Choroid plexus epithelial cell (primary cell): ENCODE measurements around the gene TLR9.

Experiments used
- DNase-seq: peaks from one replicate; pipeline ENCODE4 v3.0.0-alpha.2; 2010; ENCODE audit warnings: low read depth
- H3K4me3 ChIP-seq: 2 replicates; pipeline ENCODE4 v1.5.1; 2011; ENCODE audit warnings: low read depth, mild to moderate bottlenecking, control low read depth, low read length, moderate library complexity
- CTCF ChIP-seq: conservative IDR thresholded peaks from 2 replicates; pipeline ENCODE4 v1.5.1; 2011; ENCODE audit warnings: low read depth, mild to moderate bottlenecking, control low read depth, inconsistent platforms, low read length, moderate library complexity

The TLR9 gene

GRCh38 chr3:52188556-52188955, 36.9 kb downstream of the TLR9 start:
- TF ChIP-seq CTCF: no peak
- no peak for DNase-seq
- H3K4me3 ChIP-seq: no peak overlapping the region

GRCh38 chr3:52186729-52187128, 38.7 kb downstream of the TLR9 start:
- no peak for TF ChIP-seq CTCF
- DNase-seq: no peak
- H3K4me3 ChIP-seq: no peak overlapping the region

GRCh38 chr3:52185837-52186236, 39.6 kb downstream of the TLR9 start:
- DNase-seq: no peak
- no peak overlapping the region for H3K4me3 ChIP-seq
- TF ChIP-seq CTCF: no peak

- no peak for TF ChIP-seq CTCF
- DNase-seq: no peak
These were observed 40.1 kb downstream of the TLR9 start for GRCh38 chr3:52185311-52185710.

GRCh38 chr3:52184690-52185089, 40.8 kb downstream of the TLR9 start:
- no peak overlapping the region for H3K4me3 ChIP-seq
- DNase-seq: no peak
- TF ChIP-seq CTCF: no peak

More at GRCh38 chr3:52185311-52185710, 40.1 kb downstream of the TLR9 start:
- H3K4me3 ChIP-seq: no peak overlapping the region

GRCh38 chr3:52183786-52184445, 41.5 kb downstream of the TLR9 start:
- no peak overlapping the region for H3K4me3 ChIP-seq
- no peak for TF ChIP-seq CTCF
- DNase-seq: no peak

GRCh38 chr3:52182691-52183090, 42.8 kb downstream of the TLR9 start:
- no peak for TF ChIP-seq CTCF
- no peak for DNase-seq
- H3K4me3 ChIP-seq: no peak overlapping the region
